Measurements from ENCODE around the gene FGF21.

DNA sequence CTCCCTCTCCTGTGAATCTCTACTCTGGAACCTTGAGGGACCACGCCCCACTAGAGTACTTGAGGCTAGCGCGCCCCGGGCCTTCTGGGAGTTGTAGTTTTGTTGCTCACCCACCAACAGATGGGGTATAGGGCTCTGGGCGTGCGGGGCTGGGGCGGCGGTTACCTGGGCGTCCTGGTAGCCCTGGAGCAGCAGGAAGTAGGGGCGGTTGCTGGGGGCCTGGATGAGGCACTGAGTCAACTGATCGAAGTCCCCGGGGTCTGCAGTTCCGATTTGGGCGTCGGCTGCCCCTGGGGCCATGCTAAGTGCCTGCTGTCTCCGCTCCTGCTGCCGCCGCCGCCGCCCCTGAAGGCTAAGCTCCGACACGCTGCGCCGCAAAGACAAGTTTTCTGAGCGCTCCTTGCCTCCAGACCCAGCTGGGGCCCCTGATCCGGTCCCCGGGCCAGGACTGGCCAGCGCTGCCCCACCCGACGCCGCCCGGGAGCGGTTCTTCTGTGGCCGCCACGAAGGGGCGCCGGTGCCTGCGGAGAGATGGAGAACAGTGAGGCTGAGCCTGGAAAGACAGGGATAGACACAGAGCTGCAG, 20.2 kb upstream of the FGF21 start:
- TF ChIP-seq, protein P1, sequence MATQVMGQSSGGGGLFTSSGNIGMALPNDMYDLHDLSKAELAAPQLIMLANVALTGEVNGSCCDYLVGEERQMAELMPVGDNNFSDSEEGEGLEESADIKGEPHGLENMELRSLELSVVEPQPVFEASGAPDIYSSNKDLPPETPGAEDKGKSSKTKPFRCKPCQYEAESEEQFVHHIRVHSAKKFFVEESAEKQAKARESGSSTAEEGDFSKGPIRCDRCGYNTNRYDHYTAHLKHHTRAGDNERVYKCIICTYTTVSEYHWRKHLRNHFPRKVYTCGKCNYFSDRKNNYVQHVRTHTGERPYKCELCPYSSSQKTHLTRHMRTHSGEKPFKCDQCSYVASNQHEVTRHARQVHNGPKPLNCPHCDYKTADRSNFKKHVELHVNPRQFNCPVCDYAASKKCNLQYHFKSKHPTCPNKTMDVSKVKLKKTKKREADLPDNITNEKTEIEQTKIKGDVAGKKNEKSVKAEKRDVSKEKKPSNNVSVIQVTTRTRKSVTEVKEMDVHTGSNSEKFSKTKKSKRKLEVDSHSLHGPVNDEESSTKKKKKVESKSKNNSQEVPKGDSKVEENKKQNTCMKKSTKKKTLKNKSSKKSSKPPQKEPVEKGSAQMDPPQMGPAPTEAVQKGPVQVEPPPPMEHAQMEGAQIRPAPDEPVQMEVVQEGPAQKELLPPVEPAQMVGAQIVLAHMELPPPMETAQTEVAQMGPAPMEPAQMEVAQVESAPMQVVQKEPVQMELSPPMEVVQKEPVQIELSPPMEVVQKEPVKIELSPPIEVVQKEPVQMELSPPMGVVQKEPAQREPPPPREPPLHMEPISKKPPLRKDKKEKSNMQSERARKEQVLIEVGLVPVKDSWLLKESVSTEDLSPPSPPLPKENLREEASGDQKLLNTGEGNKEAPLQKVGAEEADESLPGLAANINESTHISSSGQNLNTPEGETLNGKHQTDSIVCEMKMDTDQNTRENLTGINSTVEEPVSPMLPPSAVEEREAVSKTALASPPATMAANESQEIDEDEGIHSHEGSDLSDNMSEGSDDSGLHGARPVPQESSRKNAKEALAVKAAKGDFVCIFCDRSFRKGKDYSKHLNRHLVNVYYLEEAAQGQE (IDR thresholded peaks at IDR 0.05; ENCODE audit: insufficient read depth in 1 of 2, low read depth in 2 of 2, low read length in 2 of 2): no peak
- no peak for TF ChIP-seq POLR2AphosphoS5 (IDR thresholded peaks at IDR 0.05; ENCODE audit: low read depth, low read length)
- no peak for TF ChIP-seq TAF1 (IDR thresholded peaks at IDR 0.05; ENCODE audit: borderline replicate concordance, insufficient read depth, low read length)
- no peak for TF ChIP-seq SIN3A (IDR thresholded peaks at IDR 0.05; ENCODE audit: borderline replicate concordance, insufficient read depth, low read length)
